ENCODE results near the gene NEU1. TPM values are rescaled to one million over a fixed set of nuclear protein-coding genes. Genes with fewer than 3 reads are reported as not detected.
A peak's percentile ranks its signal among the peaks of the same experiment; 100 is the strongest.

NEU1 gene
- polyA plus RNA-seq, 1 donor (not counting 4 experiments of a cell fraction or from before 2014, with no cell fraction given), result 27.9 TPM

- H3K27me3 ChIP-seq (ENCODE audit: control insufficient read depth, extremely low read depth, insufficient read depth, low read length), result no peaks in the 10 kb centered on the region
- dilution Hi-C loops (cut with MboI; ENCODE audit: extremely low pct_ligation_motif_present, low sequenced_read_pairs), result no loop called here
- H3K4me2 ChIP-seq (ENCODE audit: control insufficient read depth, extremely low read depth, insufficient read depth, low read depth, low read length), result no peak overlapping the region
- peak; percentile 60 to 82 (median 77) for TF ChIP-seq CTCF (optimal IDR thresholded peaks at IDR 0.05 in 1 of 3, IDR thresholded peaks at IDR 0.05 in 1 of 3, conservative IDR thresholded peaks at IDR 0.05 in 1 of 3; ENCODE audit: extremely low read depth in 1 of 3, insufficient read depth in 2 of 3, low read length in 3 of 3)
- TF ChIP-seq EZH2 (IDR thresholded peaks at IDR 0.05; ENCODE audit: low read length), result no peak
- no peak overlapping the region for H3K9ac ChIP-seq (ENCODE audit: control insufficient read depth, extremely low read depth, insufficient read depth, low read length)
- no peaks in the 10 kb centered on the region for H3K4me1 ChIP-seq (ENCODE audit: control insufficient read depth, extremely low read depth, insufficient read depth, low read length)
- H2AFZ ChIP-seq (ENCODE audit: control insufficient read depth, low read length), result no peak overlapping the region
- no peaks in the 10 kb centered on the region for H4K20me1 ChIP-seq (ENCODE audit: control insufficient read depth, extremely low read depth, insufficient read depth, low read length)
- no peaks in the 10 kb centered on the region for H3K79me2 ChIP-seq (ENCODE audit: control insufficient read depth, insufficient read depth, low read length)
- H3K4me3 ChIP-seq (ENCODE audit: control insufficient read depth in 2 of 3, extremely low read depth in 1 of 3, insufficient read depth in 2 of 3, low read depth in 1 of 3, low read length in 3 of 3), result no peak overlapping the region
- no peaks in the 10 kb centered on the region for H3K9me1 ChIP-seq (ENCODE audit: control insufficient read depth, extremely low read depth, insufficient read depth, low read length)
- no peak for DNase-seq (ENCODE audit: low read depth, low spot score)
- FAIRE-seq, result no peak
- H3K27ac ChIP-seq (ENCODE audit: control insufficient read depth, insufficient read depth, low read length), result no peak overlapping the region
- peaks cover 33 to 36% of the 10 kb centered on the region in 2 experiments for H3K36me3 ChIP-seq (ENCODE audit: control insufficient read depth in 2 of 2, extremely low read depth in 1 of 2, insufficient read depth in 2 of 2, low read length in 2 of 2)
- no peaks in the 10 kb centered on the region for H3K9me3 ChIP-seq (ENCODE audit: control insufficient read depth, low read depth, low read length)
Observed at GRCh38 chr6:31888276-31889258, 25.9 kb upstream of the NEU1 start.

GRCh38 chr6:31887173-31888007, 24.8 kb upstream of the NEU1 start:
- Histone ChIP-seq H3K4me3 (ENCODE audit: control insufficient read depth in 2 of 3, extremely low read depth in 1 of 3, insufficient read depth in 2 of 3, low read depth in 1 of 3, low read length in 3 of 3) (no peak overlapping the region), H3K36me3 (ENCODE audit: control insufficient read depth in 2 of 2, extremely low read depth in 1 of 2, insufficient read depth in 2 of 2, low read length in 2 of 2) (peaks cover 38% of the 10 kb centered on the region in 2 experiments), H3K9me1 (ENCODE audit: control insufficient read depth, extremely low read depth, insufficient read depth, low read length) (no peaks in the 10 kb centered on the region), H2AFZ (ENCODE audit: control insufficient read depth, low read length) (no peak overlapping the region), H3K4me1 (ENCODE audit: control insufficient read depth, extremely low read depth, insufficient read depth, low read length) (no peaks in the 10 kb centered on the region), H3K27me3 (ENCODE audit: control insufficient read depth, extremely low read depth, insufficient read depth, low read length) (no peaks in the 10 kb centered on the region), H3K4me2 (ENCODE audit: control insufficient read depth, extremely low read depth, insufficient read depth, low read depth, low read length) (no peak overlapping the region), H3K79me2 (ENCODE audit: control insufficient read depth, insufficient read depth, low read length) (no peaks in the 10 kb centered on the region), H3K9ac (ENCODE audit: control insufficient read depth, extremely low read depth, insufficient read depth, low read length) (no peak overlapping the region), H3K27ac (ENCODE audit: control insufficient read depth, insufficient read depth, low read length) (no peak overlapping the region), H3K9me3 (ENCODE audit: control insufficient read depth, low read depth, low read length) (no peaks in the 10 kb centered on the region), H4K20me1 (ENCODE audit: control insufficient read depth, extremely low read depth, insufficient read depth, low read length) (no peaks in the 10 kb centered on the region)
- dilution Hi-C loops (cut with MboI; ENCODE audit: extremely low pct_ligation_motif_present, low sequenced_read_pairs), result no loop called here
- FAIRE-seq (no peak), DNase-seq (ENCODE audit: low read depth, low spot score) (no peak)
- TF ChIP-seq EZH2 (IDR thresholded peaks at IDR 0.05; ENCODE audit: low read length) (no peak), CTCF (optimal IDR thresholded peaks at IDR 0.05 in 1 of 3, IDR thresholded peaks at IDR 0.05 in 1 of 3, conservative IDR thresholded peaks at IDR 0.05 in 1 of 3; ENCODE audit: extremely low read depth in 1 of 3, insufficient read depth in 2 of 3, low read length in 3 of 3) (no peak)

Measured in keratinocyte (primary cell).